HepG2 (cell line): ENCODE results near the gene PCBP1. TPM values are rescaled to one million over a fixed set of nuclear protein-coding genes. Genes with fewer than 3 reads are reported as not detected.

Experiments
- AGO2 ChIP-seq: fragments of 200-400 bp; formaldehyde crosslinking; optimal IDR thresholded peaks from 2 replicates; pipeline ENCODE3; 2017; ENCODE audit warnings: mild to moderate bottlenecking, low read depth, low read length, moderate library complexity
- AKAP8 ChIP-seq: sonication (generic); formaldehyde crosslinking; IDR thresholded peaks from 2 replicates; pipeline ENCODE4 v1.5.1; 2020; ENCODE audit warnings: mild to moderate bottlenecking, missing genetic modification reagents
- CENPX ChIP-seq: sonication (generic); formaldehyde crosslinking; IDR thresholded peaks from 2 replicates; pipeline ENCODE4 v1.9.0; 2021; ENCODE audit warnings: mild to moderate bottlenecking, missing genetic modification reagents, moderate library complexity
- DR1 ChIP-seq: sonication (generic); formaldehyde crosslinking; IDR thresholded peaks from 2 replicates; pipeline ENCODE4 v1.8.0; 2021; ENCODE audit warnings: mild to moderate bottlenecking, missing genetic modification reagents, inconsistent platforms
- ESRRA ChIP-seq: sonication (generic); formaldehyde crosslinking; IDR thresholded peaks from 2 replicates; pipeline ENCODE4 v1.5.1; 2020; ENCODE audit warnings: mild to moderate bottlenecking, low read depth, missing genetic modification reagents
- FOXC1 ChIP-seq: sonication (generic); formaldehyde crosslinking; IDR thresholded peaks from 2 replicates; pipeline ENCODE4 v1.8.0; 2022; ENCODE audit warnings: mild to moderate bottlenecking, missing genetic modification reagents, borderline replicate concordance
- HDAC2 ChIP-seq: sonication (generic); formaldehyde crosslinking; IDR thresholded peaks from 2 replicates; pipeline ENCODE4 v1.4.0; 2020; ENCODE audit warnings: missing genetic modification reagents
- KDM4B ChIP-seq: sonication (generic); formaldehyde crosslinking; IDR thresholded peaks from 2 replicates; pipeline ENCODE4 v1.4.0; 2020; ENCODE audit warnings: missing genetic modification reagents
- MIER3 ChIP-seq: IDR thresholded peaks from 2 replicates; pipeline ENCODE4 v1.6.1; 2016; ENCODE audit warnings: missing compliant biosample characterization, borderline replicate concordance
- NPAS2 ChIP-seq: sonication (generic); formaldehyde crosslinking; IDR thresholded peaks from 2 replicates; pipeline ENCODE4 v1.8.0; 2022; ENCODE audit warnings: mild to moderate bottlenecking, missing genetic modification reagents, borderline replicate concordance
- REXO4 ChIP-seq: sonication (generic); formaldehyde crosslinking; IDR thresholded peaks from 2 replicates; pipeline ENCODE4 v1.8.0; 2022; ENCODE audit warnings: missing genetic modification reagents, mild to moderate bottlenecking, borderline replicate concordance
- SMARCC2 ChIP-seq: fragments of 450-650 bp; IDR thresholded peaks from 2 replicates; pipeline ENCODE4 v1.6.1; 2017; ENCODE audit warnings: antibody characterized with exemption, mild to moderate bottlenecking
- SRSF4 ChIP-seq: fragments of 200-400 bp; formaldehyde crosslinking; IDR thresholded peaks from one replicate; pipeline ENCODE4 v1.6.1; 2018; ENCODE audit warnings: mild to moderate bottlenecking, low read depth, low read length, moderate library complexity; ENCODE audit not compliant: poor library complexity, severe bottlenecking
- SUZ12 ChIP-seq: fragments of 150-350 bp; IDR thresholded peaks from 2 replicates; pipeline ENCODE4 v1.6.1; 2014; ENCODE audit warnings: low read depth, low read length
- YEATS4 ChIP-seq: sonication (generic); formaldehyde crosslinking; IDR thresholded peaks from 2 replicates; pipeline ENCODE4 v1.4.0; 2020; ENCODE audit warnings: missing genetic modification reagents, borderline replicate concordance
- YY1 ChIP-seq: IDR thresholded peaks from 2 replicates; pipeline ENCODE4 v1.6.1; 2011; ENCODE audit warnings: low read length, low read depth, moderate library complexity, mild to moderate bottlenecking; ENCODE audit not compliant: insufficient read depth, insufficient replicate concordance
- ZEB1 ChIP-seq: IDR thresholded peaks from 2 replicates; pipeline ENCODE4 v1.6.1; 2012; ENCODE audit warnings: mild to moderate bottlenecking, low read depth, inconsistent platforms; ENCODE audit not compliant: insufficient replicate concordance
- ZFY ChIP-seq: sonication (generic); formaldehyde crosslinking; IDR thresholded peaks from 2 replicates; pipeline ENCODE4 v1.4.0; 2020; ENCODE audit warnings: missing genetic modification reagents
- ZKSCAN5 ChIP-seq: sonication (generic); formaldehyde crosslinking; IDR thresholded peaks from 2 replicates; pipeline ENCODE4 v1.5.1; 2020; ENCODE audit warnings: mild to moderate bottlenecking, missing genetic modification reagents
- ZNF3 ChIP-seq: IDR thresholded peaks from 2 replicates; pipeline ENCODE4 v1.7.0; 2017; ENCODE audit warnings: inconsistent platforms
- ZNF329 ChIP-seq: sonication (generic); formaldehyde crosslinking; IDR thresholded peaks from 2 replicates; pipeline ENCODE4 v1.9.0; 2021; ENCODE audit warnings: low read depth, mild to moderate bottlenecking, missing genetic modification reagents
- ZNF549 ChIP-seq: sonication (generic); formaldehyde crosslinking; IDR thresholded peaks from 2 replicates; pipeline ENCODE4 v1.5.0; 2020; ENCODE audit warnings: missing genetic modification reagents
- ZNF557 ChIP-seq: sonication (generic); formaldehyde crosslinking; IDR thresholded peaks from 2 replicates; pipeline ENCODE4 v1.4.0; 2020; ENCODE audit warnings: missing genetic modification reagents
- ZNF572 ChIP-seq: sonication (generic); formaldehyde crosslinking; IDR thresholded peaks from 2 replicates; pipeline ENCODE4 v1.5.1; 2020; ENCODE audit warnings: mild to moderate bottlenecking, missing genetic modification reagents
- ZNF660 ChIP-seq: sonication (generic); formaldehyde crosslinking; IDR thresholded peaks from 2 replicates; pipeline ENCODE4 v1.5.1; 2020; ENCODE audit warnings: mild to moderate bottlenecking, low read depth, missing genetic modification reagents, borderline replicate concordance
- ZNF782 ChIP-seq: sonication (generic); formaldehyde crosslinking; IDR thresholded peaks from 2 replicates; pipeline ENCODE4 v1.4.0; 2020; ENCODE audit warnings: missing genetic modification reagents, mild to moderate bottlenecking, borderline replicate concordance
- polyA plus RNA-seq, 8 experiments: library from polyadenylated mRNA; depleted of rRNA in 3 of 8; stranded (reverse) in 7 of 8; unstranded in 1 of 8; fragments of >200 nt; fragmentation: Illumina TruSeq in 4 of 8; extraction: Trizol in 4 of 8; gene quantifications; 2 replicates each; pipeline versions ENCODE4 v1.2.1 to v1.2.3, GENCODE V29; 2011 to 2016; ENCODE audit warnings: low read depth in 4 of 8, missing spikeins in 1 of 8, mixed read lengths in 1 of 8; ENCODE audit not compliant: insufficient read depth in 1 of 8
- total RNA-seq, 5 experiments: library from RNA; depleted of rRNA; stranded (reverse); fragments of >200 nt; fragmentation: Illumina TruSeq; extraction: Trizol; gene quantifications; 2 replicates each; pipeline ENCODE4 v1.2.3, GENCODE V29; 2016; ENCODE audit warnings: low read depth in 1 of 5
- TF ChIP-seq, protein P1 (sequence below): sonication (generic); formaldehyde crosslinking; IDR thresholded peaks from 2 replicates; pipeline ENCODE4 v1.5.1; 2020; ENCODE audit warnings: mild to moderate bottlenecking, moderate library complexity, missing genetic modification reagents
- TF ChIP-seq, protein P2 (sequence below): sonication (generic); formaldehyde crosslinking; IDR thresholded peaks from 2 replicates; pipeline ENCODE4 v1.4.0; 2020; ENCODE audit warnings: missing genetic modification reagents
- TF ChIP-seq, protein P3 (sequence below): sonication (generic); formaldehyde crosslinking; IDR thresholded peaks from 2 replicates; pipeline ENCODE4 v1.4.0; 2020; ENCODE audit warnings: missing genetic modification reagents, low read depth, mild to moderate bottlenecking, borderline replicate concordance

Gene PCBP1
- total and polyA plus RNA-seq, 2 of the 13 experiments (the other 11 are each of a cell fraction or from before 2014, with no cell fraction given), result 32.0 to 137 TPM

DNA sequence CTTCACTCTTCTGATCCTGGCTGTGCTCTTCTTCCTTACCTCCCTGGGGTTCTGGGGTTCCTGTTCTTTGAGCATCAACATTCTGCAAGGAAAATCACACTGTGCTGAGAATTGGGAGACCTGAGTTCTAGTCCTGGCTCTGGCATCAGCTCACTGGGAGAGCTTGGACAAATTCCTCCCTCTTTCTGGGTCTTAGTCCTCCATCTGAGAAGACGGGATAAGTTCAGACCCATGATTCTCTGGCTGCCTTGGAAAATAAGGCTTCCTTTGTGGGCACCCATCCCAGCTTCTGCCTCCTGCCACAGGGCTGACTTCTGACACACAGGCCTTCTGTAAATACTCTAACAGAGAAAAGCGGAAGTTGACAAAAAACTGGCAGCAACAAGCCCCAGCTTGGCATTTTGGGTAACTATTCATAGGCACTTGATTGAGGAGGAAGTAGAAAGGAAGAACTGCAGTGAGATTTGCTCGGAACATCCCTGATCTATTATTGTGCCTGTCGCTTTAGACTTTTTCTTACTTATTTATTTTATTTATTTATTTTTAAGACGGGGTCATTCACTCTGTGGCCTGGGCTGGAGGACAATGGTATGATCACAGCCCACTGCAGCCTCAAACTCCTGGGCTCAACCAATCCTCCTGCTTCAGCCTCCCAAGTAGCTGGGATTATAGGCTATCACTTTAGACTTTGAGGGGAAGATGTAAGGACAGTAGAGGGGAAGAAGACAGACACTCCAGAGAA is 7.9 kb downstream of the PCBP1 start (continued):
- TF ChIP-seq, protein P1, sequence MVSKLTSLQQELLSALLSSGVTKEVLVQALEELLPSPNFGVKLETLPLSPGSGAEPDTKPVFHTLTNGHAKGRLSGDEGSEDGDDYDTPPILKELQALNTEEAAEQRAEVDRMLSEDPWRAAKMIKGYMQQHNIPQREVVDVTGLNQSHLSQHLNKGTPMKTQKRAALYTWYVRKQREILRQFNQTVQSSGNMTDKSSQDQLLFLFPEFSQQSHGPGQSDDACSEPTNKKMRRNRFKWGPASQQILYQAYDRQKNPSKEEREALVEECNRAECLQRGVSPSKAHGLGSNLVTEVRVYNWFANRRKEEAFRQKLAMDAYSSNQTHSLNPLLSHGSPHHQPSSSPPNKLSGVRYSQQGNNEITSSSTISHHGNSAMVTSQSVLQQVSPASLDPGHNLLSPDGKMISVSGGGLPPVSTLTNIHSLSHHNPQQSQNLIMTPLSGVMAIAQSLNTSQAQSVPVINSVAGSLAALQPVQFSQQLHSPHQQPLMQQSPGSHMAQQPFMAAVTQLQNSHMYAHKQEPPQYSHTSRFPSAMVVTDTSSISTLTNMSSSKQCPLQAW (CRISPR knock-in tag), result no peak; the same call in 1 of the 2 replicates
- TF ChIP-seq REXO4, result no peak
- no peak for TF ChIP-seq SUZ12
- TF ChIP-seq YY1, result no peak
- peak; percentile 70 for TF ChIP-seq ZFY (CRISPR knock-in tag)
- TF ChIP-seq, protein P2, sequence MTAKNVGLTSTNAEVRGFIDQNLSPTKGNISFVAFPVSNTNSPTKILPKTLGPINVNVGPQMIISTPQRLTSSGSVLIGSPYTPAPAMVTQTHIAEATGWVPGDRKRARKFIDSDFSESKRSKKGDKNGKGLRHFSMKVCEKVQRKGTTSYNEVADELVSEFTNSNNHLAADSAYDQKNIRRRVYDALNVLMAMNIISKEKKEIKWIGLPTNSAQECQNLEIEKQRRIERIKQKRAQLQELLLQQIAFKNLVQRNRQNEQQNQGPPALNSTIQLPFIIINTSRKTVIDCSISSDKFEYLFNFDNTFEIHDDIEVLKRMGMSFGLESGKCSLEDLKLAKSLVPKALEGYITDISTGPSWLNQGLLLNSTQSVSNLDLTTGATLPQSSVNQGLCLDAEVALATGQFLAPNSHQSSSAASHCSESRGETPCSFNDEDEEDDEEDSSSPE (CRISPR knock-in tag), result no peak
- no peak for TF ChIP-seq ZNF329
- no peak for TF ChIP-seq NPAS2 (CRISPR knock-in tag)
- TF ChIP-seq, protein P3, sequence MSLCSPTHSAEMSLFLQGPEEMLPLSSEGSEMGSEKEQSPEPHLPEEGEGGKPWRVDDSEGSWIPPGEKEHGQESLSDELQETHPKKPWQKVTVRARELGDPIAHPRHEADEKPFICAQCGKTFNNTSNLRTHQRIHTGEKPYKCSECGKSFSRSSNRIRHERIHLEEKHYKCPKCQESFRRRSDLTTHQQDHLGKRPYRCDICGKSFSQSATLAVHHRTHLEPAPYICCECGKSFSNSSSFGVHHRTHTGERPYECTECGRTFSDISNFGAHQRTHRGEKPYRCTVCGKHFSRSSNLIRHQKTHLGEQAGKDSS (CRISPR knock-in tag), result no peak
- TF ChIP-seq CENPX (CRISPR knock-in tag), result no peak
- TF ChIP-seq SRSF4, result no peak
- TF ChIP-seq YEATS4 (CRISPR knock-in tag), result no peak; the same call in 1 of the 2 replicates
- TF ChIP-seq ZNF549 (CRISPR knock-in tag), result no peak
- no peak for TF ChIP-seq AKAP8 (CRISPR knock-in tag)
- TF ChIP-seq MIER3 (CRISPR knock-in tag), result peak; percentile 76; the same call in 1 of the 2 replicates
- 0 out of 2 replicates have a peak, but pooled peaks have one; percentile 18 for TF ChIP-seq ZNF572 (CRISPR knock-in tag)
- TF ChIP-seq ZNF557 (CRISPR knock-in tag), result no peak
- no peak for TF ChIP-seq KDM4B (CRISPR knock-in tag)
- no peak for TF ChIP-seq ZKSCAN5 (CRISPR knock-in tag)
- TF ChIP-seq ZEB1, result peak; percentile 13
- no peak for TF ChIP-seq ZNF3 (CRISPR knock-in tag)
- TF ChIP-seq AGO2, result no peak
- TF ChIP-seq SMARCC2, result no peak
- TF ChIP-seq DR1, result no peak
- TF ChIP-seq ESRRA (CRISPR knock-in tag), result no peak
- peak; percentile 58 for TF ChIP-seq HDAC2
- TF ChIP-seq FOXC1 (CRISPR knock-in tag), result no peak; the same call in 1 of the 2 replicates
- no peak for TF ChIP-seq ZNF782 (CRISPR knock-in tag)
- no peak for TF ChIP-seq ZNF660
